Lower lobe of right lung (tissue), 2 donors: ENCODE results near the gene TFAP2E. TPM values are rescaled to one million over a fixed set of nuclear protein-coding genes. Genes with fewer than 3 reads are reported as not detected.
"Not testable (repeated sequence)": the region's sequence is repeated elsewhere in the genome, so short reads cannot be mapped to it uniquely, and the experiment has no call there.

Source experiments
- ATAC-seq, 2 donors: fragments of 200-7000 bp; cut with Tn5 transposase; one replicate each; pipeline ENCODE4 v1.9.1; 2020 to 2022; ENCODE audit warnings: mild to moderate bottlenecking in 2 of 2, moderate library complexity in 2 of 2
- DNase-seq: peaks from one replicate; pipeline ENCODE4 v3.0.0-alpha.2; 2020
- H3K27ac ChIP-seq: fragments of 200-600 bp; one replicate; pipeline ENCODE4 v1.8.0; 2022
- H3K27me3 ChIP-seq: fragments of 200-600 bp; one replicate; pipeline ENCODE4 v1.8.0; 2022; ENCODE audit warnings: low read depth
- H3K36me3 ChIP-seq: fragments of 200-600 bp; one replicate; pipeline ENCODE4 v1.8.0; 2022; ENCODE audit warnings: mild to moderate bottlenecking
- H3K4me1 ChIP-seq: fragments of 200-600 bp; one replicate; pipeline ENCODE4 v1.8.0; 2022
- H3K4me3 ChIP-seq: fragments of 200-600 bp; one replicate; pipeline ENCODE4 v1.8.0; 2022; ENCODE audit warnings: mild to moderate bottlenecking
- H3K9me3 ChIP-seq: fragments of 200-600 bp; one replicate; pipeline ENCODE4 v1.8.0; 2022
- CTCF ChIP-seq: fragments of 200-600 bp; IDR thresholded peaks from one replicate; pipeline ENCODE4 v1.8.0; 2022; ENCODE audit warnings: antibody characterized with exemption, mild to moderate bottlenecking
- intact Hi-C: fragments of 100-400 bp; cut with DNase I; formaldehyde crosslinking; loops from one replicate; pipeline ENCODE4 v1.11.0; 2022
- total RNA-seq: library from RNA; stranded (reverse); fragmentation: NEBNext Ultra II Directional; extraction: Animal tissue kit (Norgen Biotek cat#: 25700); gene quantifications from one replicate; pipeline ENCODE4 v1.2.1, GENCODE V29; 2021
- donor health status: DM: no; HTN: yes; CAD: no; lungs with severe emphysema.

Gene TFAP2E
- total RNA-seq, 1 donor from 2014 or later: 2.2 TPM

GRCh38 chr1:35580949-35581388 is 7.9 kb downstream of the TFAP2E start:
- TF ChIP-seq CTCF: no peak
- peaks cover 13% of the 10 kb centered on the region for H3K4me1 ChIP-seq
- H3K9me3 ChIP-seq: no peaks in the 10 kb centered on the region
- ATAC-seq (no peak), DNase-seq (no peak)
- intact Hi-C loops: no loop called here
- H3K27me3 ChIP-seq: peaks cover 11% of the 10 kb centered on the region
- H3K36me3 ChIP-seq: no peaks in the 10 kb centered on the region
- no peak overlapping the region for H3K27ac ChIP-seq
- no peak overlapping the region for H3K4me3 ChIP-seq

GRCh38 chr1:35581621-35582020 is 8.5 kb downstream of the TFAP2E start:
- H3K36me3 ChIP-seq, H3K27me3 ChIP-seq, H3K4me3 ChIP-seq, ATAC-seq, H3K27ac ChIP-seq, DNase-seq, H3K9me3 ChIP-seq, intact Hi-C loops: not testable (repeated sequence)
- peaks cover 12% of the 10 kb centered on the region for H3K4me1 ChIP-seq

GRCh38 chr1:35585281-35585680 is 12.2 kb downstream of the TFAP2E start:
- ATAC-seq: no peak
- no peak overlapping the region for H3K4me3 ChIP-seq
- no peaks in the 10 kb centered on the region for H3K4me1 ChIP-seq
- intact Hi-C loops: no loop called here
- no peaks in the 10 kb centered on the region for H3K27me3 ChIP-seq
- H3K9me3 ChIP-seq: no peaks in the 10 kb centered on the region
- no peak for DNase-seq
- H3K36me3 ChIP-seq: peaks cover 1% of the 10 kb centered on the region
- no peak overlapping the region for H3K27ac ChIP-seq
- no peak for TF ChIP-seq CTCF

GRCh38 chr1:35585805-35586204 is 12.7 kb downstream of the TFAP2E start:
- ATAC-seq, H3K36me3 ChIP-seq, DNase-seq, H3K27me3 ChIP-seq, H3K9me3 ChIP-seq, intact Hi-C loops, H3K4me3 ChIP-seq, H3K4me1 ChIP-seq, H3K27ac ChIP-seq: not testable (repeated sequence)

GRCh38 chr1:35586808-35587207 is 13.7 kb downstream of the TFAP2E start:
- Histone ChIP-seq H3K27me3 (no peaks in the 10 kb centered on the region), H3K4me1 (no peaks in the 10 kb centered on the region), H3K27ac (no peak overlapping the region), H3K4me3 (no peak overlapping the region), H3K36me3 (peaks cover 13% of the 10 kb centered on the region), H3K9me3 (no peaks in the 10 kb centered on the region)
- no peak for ATAC-seq
- no peak for TF ChIP-seq CTCF
- DNase-seq: no peak
- intact Hi-C loops: no loop called here

GRCh38 chr1:35587736-35588135 is 14.6 kb downstream of the TFAP2E start:
- no peak overlapping the region for H3K4me3 ChIP-seq
- peaks cover 13% of the 10 kb centered on the region for H3K36me3 ChIP-seq
- H3K4me1 ChIP-seq: no peaks in the 10 kb centered on the region
- DNase-seq (no peak), ATAC-seq (no peak)
- H3K27me3 ChIP-seq: no peaks in the 10 kb centered on the region
- H3K27ac ChIP-seq: no peak overlapping the region
- TF ChIP-seq CTCF: no peak
- H3K9me3 ChIP-seq: no peaks in the 10 kb centered on the region
- intact Hi-C loops: no loop called here
